ENCODE data around the gene HHATL.

DNA sequence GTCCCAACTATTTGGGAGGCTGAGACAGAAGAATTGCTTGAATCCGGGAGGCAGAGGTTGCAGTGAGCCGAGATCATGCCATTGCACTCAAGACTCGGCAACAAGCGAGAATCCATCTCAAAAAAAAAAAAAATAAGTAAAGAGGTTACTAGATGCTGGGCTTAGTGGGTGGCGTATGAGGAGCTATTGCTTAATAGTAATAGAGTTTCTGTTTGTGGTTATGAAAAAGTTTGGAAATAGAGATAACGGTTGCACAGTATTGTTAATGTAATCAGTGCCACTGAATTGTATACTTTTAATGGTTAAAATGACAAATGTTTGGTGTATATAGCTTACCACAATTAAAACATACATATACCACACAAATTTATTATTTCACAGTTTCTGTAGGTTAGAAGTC, 14.7 kb upstream of the HHATL start:
- TF ChIP-seq, protein P1, sequence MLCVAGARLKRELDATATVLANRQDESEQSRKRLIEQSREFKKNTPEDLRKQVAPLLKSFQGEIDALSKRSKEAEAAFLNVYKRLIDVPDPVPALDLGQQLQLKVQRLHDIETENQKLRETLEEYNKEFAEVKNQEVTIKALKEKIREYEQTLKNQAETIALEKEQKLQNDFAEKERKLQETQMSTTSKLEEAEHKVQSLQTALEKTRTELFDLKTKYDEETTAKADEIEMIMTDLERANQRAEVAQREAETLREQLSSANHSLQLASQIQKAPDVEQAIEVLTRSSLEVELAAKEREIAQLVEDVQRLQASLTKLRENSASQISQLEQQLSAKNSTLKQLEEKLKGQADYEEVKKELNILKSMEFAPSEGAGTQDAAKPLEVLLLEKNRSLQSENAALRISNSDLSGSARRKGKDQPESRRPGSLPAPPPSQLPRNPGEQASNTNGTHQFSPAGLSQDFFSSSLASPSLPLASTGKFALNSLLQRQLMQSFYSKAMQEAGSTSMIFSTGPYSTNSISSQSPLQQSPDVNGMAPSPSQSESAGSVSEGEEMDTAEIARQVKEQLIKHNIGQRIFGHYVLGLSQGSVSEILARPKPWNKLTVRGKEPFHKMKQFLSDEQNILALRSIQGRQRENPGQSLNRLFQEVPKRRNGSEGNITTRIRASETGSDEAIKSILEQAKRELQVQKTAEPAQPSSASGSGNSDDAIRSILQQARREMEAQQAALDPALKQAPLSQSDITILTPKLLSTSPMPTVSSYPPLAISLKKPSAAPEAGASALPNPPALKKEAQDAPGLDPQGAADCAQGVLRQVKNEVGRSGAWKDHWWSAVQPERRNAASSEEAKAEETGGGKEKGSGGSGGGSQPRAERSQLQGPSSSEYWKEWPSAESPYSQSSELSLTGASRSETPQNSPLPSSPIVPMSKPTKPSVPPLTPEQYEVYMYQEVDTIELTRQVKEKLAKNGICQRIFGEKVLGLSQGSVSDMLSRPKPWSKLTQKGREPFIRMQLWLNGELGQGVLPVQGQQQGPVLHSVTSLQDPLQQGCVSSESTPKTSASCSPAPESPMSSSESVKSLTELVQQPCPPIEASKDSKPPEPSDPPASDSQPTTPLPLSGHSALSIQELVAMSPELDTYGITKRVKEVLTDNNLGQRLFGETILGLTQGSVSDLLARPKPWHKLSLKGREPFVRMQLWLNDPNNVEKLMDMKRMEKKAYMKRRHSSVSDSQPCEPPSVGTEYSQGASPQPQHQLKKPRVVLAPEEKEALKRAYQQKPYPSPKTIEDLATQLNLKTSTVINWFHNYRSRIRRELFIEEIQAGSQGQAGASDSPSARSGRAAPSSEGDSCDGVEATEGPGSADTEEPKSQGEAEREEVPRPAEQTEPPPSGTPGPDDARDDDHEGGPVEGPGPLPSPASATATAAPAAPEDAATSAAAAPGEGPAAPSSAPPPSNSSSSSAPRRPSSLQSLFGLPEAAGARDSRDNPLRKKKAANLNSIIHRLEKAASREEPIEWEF (IDR thresholded peaks at IDR 0.05; ENCODE audit: insufficient replicate concordance, low read depth, low read length): no peak
- TF ChIP-seq, protein P2, sequence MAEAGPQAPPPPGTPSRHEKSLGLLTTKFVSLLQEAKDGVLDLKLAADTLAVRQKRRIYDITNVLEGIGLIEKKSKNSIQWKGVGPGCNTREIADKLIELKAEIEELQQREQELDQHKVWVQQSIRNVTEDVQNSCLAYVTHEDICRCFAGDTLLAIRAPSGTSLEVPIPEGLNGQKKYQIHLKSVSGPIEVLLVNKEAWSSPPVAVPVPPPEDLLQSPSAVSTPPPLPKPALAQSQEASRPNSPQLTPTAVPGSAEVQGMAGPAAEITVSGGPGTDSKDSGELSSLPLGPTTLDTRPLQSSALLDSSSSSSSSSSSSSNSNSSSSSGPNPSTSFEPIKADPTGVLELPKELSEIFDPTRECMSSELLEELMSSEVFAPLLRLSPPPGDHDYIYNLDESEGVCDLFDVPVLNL (IDR thresholded peaks at IDR 0.05; ENCODE audit: low read depth, low read length): no peak
- TF ChIP-seq ZNF24 (IDR thresholded peaks at IDR 0.05) (no peak), POLR2A (IDR thresholded peaks at IDR 0.05; ENCODE audit: low read depth, low read length) (no peak), ASH2L (IDR thresholded peaks at IDR 0.05; ENCODE audit: borderline replicate concordance, low read depth) (no peak), HDAC6 (IDR thresholded peaks at IDR 0.05; ENCODE audit: unreplicated experiment) (no peak), NR2C2 (IDR thresholded peaks at IDR 0.05; ENCODE audit: borderline replicate concordance, control insufficient read depth, insufficient read length, low read depth) (no peak), ZNF207 (IDR thresholded peaks at IDR 0.05; ENCODE audit: borderline replicate concordance) (no peak)
- TF ChIP-seq, protein P3, sequence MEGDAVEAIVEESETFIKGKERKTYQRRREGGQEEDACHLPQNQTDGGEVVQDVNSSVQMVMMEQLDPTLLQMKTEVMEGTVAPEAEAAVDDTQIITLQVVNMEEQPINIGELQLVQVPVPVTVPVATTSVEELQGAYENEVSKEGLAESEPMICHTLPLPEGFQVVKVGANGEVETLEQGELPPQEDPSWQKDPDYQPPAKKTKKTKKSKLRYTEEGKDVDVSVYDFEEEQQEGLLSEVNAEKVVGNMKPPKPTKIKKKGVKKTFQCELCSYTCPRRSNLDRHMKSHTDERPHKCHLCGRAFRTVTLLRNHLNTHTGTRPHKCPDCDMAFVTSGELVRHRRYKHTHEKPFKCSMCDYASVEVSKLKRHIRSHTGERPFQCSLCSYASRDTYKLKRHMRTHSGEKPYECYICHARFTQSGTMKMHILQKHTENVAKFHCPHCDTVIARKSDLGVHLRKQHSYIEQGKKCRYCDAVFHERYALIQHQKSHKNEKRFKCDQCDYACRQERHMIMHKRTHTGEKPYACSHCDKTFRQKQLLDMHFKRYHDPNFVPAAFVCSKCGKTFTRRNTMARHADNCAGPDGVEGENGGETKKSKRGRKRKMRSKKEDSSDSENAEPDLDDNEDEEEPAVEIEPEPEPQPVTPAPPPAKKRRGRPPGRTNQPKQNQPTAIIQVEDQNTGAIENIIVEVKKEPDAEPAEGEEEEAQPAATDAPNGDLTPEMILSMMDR (IDR thresholded peaks at IDR 0.05 in 2 of 3, conservative IDR thresholded peaks at IDR 0.05 in 1 of 3; ENCODE audit: control insufficient read depth in 2 of 3, extremely low read depth in 1 of 3, insufficient read depth in 1 of 3, low read depth in 3 of 3, low read length in 3 of 3): no peak
- TF ChIP-seq, protein P4, sequence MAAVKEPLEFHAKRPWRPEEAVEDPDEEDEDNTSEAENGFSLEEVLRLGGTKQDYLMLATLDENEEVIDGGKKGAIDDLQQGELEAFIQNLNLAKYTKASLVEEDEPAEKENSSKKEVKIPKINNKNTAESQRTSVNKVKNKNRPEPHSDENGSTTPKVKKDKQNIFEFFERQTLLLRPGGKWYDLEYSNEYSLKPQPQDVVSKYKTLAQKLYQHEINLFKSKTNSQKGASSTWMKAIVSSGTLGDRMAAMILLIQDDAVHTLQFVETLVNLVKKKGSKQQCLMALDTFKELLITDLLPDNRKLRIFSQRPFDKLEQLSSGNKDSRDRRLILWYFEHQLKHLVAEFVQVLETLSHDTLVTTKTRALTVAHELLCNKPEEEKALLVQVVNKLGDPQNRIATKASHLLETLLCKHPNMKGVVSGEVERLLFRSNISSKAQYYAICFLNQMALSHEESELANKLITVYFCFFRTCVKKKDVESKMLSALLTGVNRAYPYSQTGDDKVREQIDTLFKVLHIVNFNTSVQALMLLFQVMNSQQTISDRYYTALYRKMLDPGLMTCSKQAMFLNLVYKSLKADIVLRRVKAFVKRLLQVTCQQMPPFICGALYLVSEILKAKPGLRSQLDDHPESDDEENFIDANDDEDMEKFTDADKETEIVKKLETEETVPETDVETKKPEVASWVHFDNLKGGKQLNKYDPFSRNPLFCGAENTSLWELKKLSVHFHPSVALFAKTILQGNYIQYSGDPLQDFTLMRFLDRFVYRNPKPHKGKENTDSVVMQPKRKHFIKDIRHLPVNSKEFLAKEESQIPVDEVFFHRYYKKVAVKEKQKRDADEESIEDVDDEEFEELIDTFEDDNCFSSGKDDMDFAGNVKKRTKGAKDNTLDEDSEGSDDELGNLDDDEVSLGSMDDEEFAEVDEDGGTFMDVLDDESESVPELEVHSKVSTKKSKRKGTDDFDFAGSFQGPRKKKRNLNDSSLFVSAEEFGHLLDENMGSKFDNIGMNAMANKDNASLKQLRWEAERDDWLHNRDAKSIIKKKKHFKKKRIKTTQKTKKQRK (IDR thresholded peaks at IDR 0.05; ENCODE audit: low read depth, low read length): no peak
- TF ChIP-seq, protein P5, sequence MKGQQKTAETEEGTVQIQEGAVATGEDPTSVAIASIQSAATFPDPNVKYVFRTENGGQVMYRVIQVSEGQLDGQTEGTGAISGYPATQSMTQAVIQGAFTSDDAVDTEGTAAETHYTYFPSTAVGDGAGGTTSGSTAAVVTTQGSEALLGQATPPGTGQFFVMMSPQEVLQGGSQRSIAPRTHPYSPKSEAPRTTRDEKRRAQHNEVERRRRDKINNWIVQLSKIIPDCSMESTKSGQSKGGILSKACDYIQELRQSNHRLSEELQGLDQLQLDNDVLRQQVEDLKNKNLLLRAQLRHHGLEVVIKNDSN (IDR thresholded peaks at IDR 0.05; ENCODE audit: borderline replicate concordance, extremely low read length, insufficient read depth, low read depth, low read length): no peak
- TF ChIP-seq, protein P6, sequence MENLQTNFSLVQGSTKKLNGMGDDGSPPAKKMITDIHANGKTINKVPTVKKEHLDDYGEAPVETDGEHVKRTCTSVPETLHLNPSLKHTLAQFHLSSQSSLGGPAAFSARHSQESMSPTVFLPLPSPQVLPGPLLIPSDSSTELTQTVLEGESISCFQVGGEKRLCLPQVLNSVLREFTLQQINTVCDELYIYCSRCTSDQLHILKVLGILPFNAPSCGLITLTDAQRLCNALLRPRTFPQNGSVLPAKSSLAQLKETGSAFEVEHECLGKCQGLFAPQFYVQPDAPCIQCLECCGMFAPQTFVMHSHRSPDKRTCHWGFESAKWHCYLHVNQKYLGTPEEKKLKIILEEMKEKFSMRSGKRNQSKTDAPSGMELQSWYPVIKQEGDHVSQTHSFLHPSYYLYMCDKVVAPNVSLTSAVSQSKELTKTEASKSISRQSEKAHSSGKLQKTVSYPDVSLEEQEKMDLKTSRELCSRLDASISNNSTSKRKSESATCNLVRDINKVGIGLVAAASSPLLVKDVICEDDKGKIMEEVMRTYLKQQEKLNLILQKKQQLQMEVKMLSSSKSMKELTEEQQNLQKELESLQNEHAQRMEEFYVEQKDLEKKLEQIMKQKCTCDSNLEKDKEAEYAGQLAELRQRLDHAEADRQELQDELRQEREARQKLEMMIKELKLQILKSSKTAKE (IDR thresholded peaks at IDR 0.05; ENCODE audit: low read depth, poor library complexity, severe bottlenecking): no peak
